Activated T-cell treated with anti-CD3 and anti-CD28 coated beads, Interleukin-2, amount 50 U/mL, for 72 hours (primary cell): ENCODE measurements around the gene WDR82. TPM values are rescaled to one million over a fixed set of nuclear protein-coding genes. Genes with fewer than 3 reads are reported as not detected.

Experiments used
- ATAC-seq, 2 donors: fragments of 150-1000 bp; cut with Tn5 transposase; replicated peaks in 1 of 2; 2 replicates each; pipeline ENCODE4 v1.10.0; 2021; ENCODE audit warnings: moderate library complexity in 2 of 2, mild to moderate bottlenecking in 1 of 2
- DNase-seq, 2 donors: peaks; one replicate each; pipeline ENCODE4 v3.0.0; 2021 to 2022; ENCODE audit warnings: mixed read lengths in 1 of 2
- H3K27ac Mint-ChIP-seq: one replicate; pipeline ENCODE4 v1.8.0; 2022; ENCODE audit warnings: mild to moderate bottlenecking, moderate library complexity, mixed read lengths
- H3K27me3 Mint-ChIP-seq: one replicate; pipeline ENCODE4 v1.8.0; 2022; ENCODE audit warnings: low read depth, mixed read lengths
- H3K36me3 Mint-ChIP-seq, 2 donors: one replicate each; pipeline ENCODE4 v1.8.0; 2022; ENCODE audit warnings: mixed read lengths in 2 of 2, mild to moderate bottlenecking in 1 of 2; ENCODE audit not compliant: insufficient read depth in 2 of 2
- H3K4me1 Mint-ChIP-seq: one replicate; pipeline ENCODE4 v1.8.0; 2022; ENCODE audit warnings: low read depth, mixed read lengths
- H3K4me3 Mint-ChIP-seq, 2 donors: one replicate each; pipeline ENCODE4 v1.8.0; 2022; ENCODE audit warnings: mild to moderate bottlenecking in 2 of 2, mixed read lengths in 2 of 2, moderate library complexity in 2 of 2
- H3K9me3 Mint-ChIP-seq, 2 donors: one replicate each; pipeline ENCODE4 v1.8.0; 2022; ENCODE audit warnings: mixed read lengths in 2 of 2
- total RNA-seq, 2 donors: library from RNA; stranded (reverse); gene quantifications; one replicate each; pipeline ENCODE4 v1.2.3, GENCODE V29; 2022

Gene WDR82
- total RNA-seq, 2 donors from 2014 or later, result 113 to 120 TPM

- H3K36me3 Mint-ChIP-seq, result no peaks in the 10 kb centered on the region
- DNase-seq (no peak), ATAC-seq (peak; percentile 18 to 26)
- H3K9me3 Mint-ChIP-seq, result no peaks in the 10 kb centered on the region
- no peaks in the 10 kb centered on the region for H3K27me3 Mint-ChIP-seq
- no peak overlapping the region for H3K4me3 Mint-ChIP-seq
- peaks cover 6% of the 10 kb centered on the region for H3K4me1 Mint-ChIP-seq
- no peak overlapping the region for H3K27ac Mint-ChIP-seq
Observed at GRCh38 chr3:52299879-52300611, 21.6 kb upstream of the WDR82 start.

- ATAC-seq, result no peak
- Mint-ChIP-seq H3K27ac (no peak overlapping the region), H3K4me3 (no peak overlapping the region), H3K9me3 (no peaks in the 10 kb centered on the region), H3K27me3 (no peaks in the 10 kb centered on the region), H3K4me1 (peaks cover 6% of the 10 kb centered on the region), H3K36me3 (no peaks in the 10 kb centered on the region)
- no peak for DNase-seq
Observed at GRCh38 chr3:52299247-52299878, 20.9 kb upstream of the WDR82 start.

GRCh38 chr3:52298149-52299098, 20.0 kb upstream of the WDR82 start:
- DNase-seq, result no peak
- H3K4me1 Mint-ChIP-seq, result peaks cover 6% of the 10 kb centered on the region
- ATAC-seq, result no peak
- no peak overlapping the region for H3K4me3 Mint-ChIP-seq
- H3K27me3 Mint-ChIP-seq, result no peaks in the 10 kb centered on the region
- H3K9me3 Mint-ChIP-seq, result no peaks in the 10 kb centered on the region
- no peak overlapping the region for H3K27ac Mint-ChIP-seq
- no peaks in the 10 kb centered on the region for H3K36me3 Mint-ChIP-seq

- Mint-ChIP-seq H3K27me3 (no peaks in the 10 kb centered on the region), H3K36me3 (no peaks in the 10 kb centered on the region), H3K27ac (no peak overlapping the region), H3K4me1 (peaks cover 6% of the 10 kb centered on the region), H3K4me3 (no peak overlapping the region), H3K9me3 (no peaks in the 10 kb centered on the region)
- DNase-seq (no peak), ATAC-seq (no peak)
Observed at GRCh38 chr3:52297242-52298148, 19.0 kb upstream of the WDR82 start.

- Mint-ChIP-seq H3K4me3 (no peak overlapping the region), H3K36me3 (no peaks in the 10 kb centered on the region), H3K9me3 (no peaks in the 10 kb centered on the region), H3K4me1 (peaks cover 12% of the 10 kb centered on the region), H3K27ac (no peak overlapping the region), H3K27me3 (no peaks in the 10 kb centered on the region)
- DNase-seq (no peak), ATAC-seq (no peak)
Observed at GRCh38 chr3:52295671-52296208, 17.3 kb upstream of the WDR82 start.

- H3K27me3 Mint-ChIP-seq, result no peaks in the 10 kb centered on the region
- no peak overlapping the region for H3K27ac Mint-ChIP-seq
- ATAC-seq (no peak), DNase-seq (no peak)
- H3K4me1 Mint-ChIP-seq, result peaks cover 11% of the 10 kb centered on the region
- no peaks in the 10 kb centered on the region for H3K9me3 Mint-ChIP-seq
- H3K36me3 Mint-ChIP-seq, result no peaks in the 10 kb centered on the region
- H3K4me3 Mint-ChIP-seq, result no peak overlapping the region
Observed at GRCh38 chr3:52294320-52295150, 16.1 kb upstream of the WDR82 start.

GRCh38 chr3:52293491-52294319, 15.3 kb upstream of the WDR82 start:
- peaks cover 15% of the 10 kb centered on the region for H3K4me1 Mint-ChIP-seq
- H3K9me3 Mint-ChIP-seq, result no peaks in the 10 kb centered on the region
- ATAC-seq (no peak), DNase-seq (no peak)
- no peaks in the 10 kb centered on the region for H3K27me3 Mint-ChIP-seq
- H3K27ac Mint-ChIP-seq, result no peak overlapping the region
- H3K4me3 Mint-ChIP-seq, result no peak overlapping the region
- H3K36me3 Mint-ChIP-seq, result no peaks in the 10 kb centered on the region

GRCh38 chr3:52292247-52293065, 14.0 kb upstream of the WDR82 start:
- no peaks in the 10 kb centered on the region for H3K9me3 Mint-ChIP-seq
- ATAC-seq (no peak), DNase-seq (no peak)
- no peaks in the 10 kb centered on the region for H3K27me3 Mint-ChIP-seq
- H3K4me3 Mint-ChIP-seq, result no peak overlapping the region
- peaks cover 0 to 2% of the 10 kb centered on the region in 2 donors for H3K36me3 Mint-ChIP-seq
- peaks cover 18% of the 10 kb centered on the region for H3K4me1 Mint-ChIP-seq
- H3K27ac Mint-ChIP-seq, result no peak overlapping the region

- ATAC-seq (no peak), DNase-seq (peak; percentile 52 to 59)
- Mint-ChIP-seq H3K36me3 (peaks cover 4 to 5% of the 10 kb centered on the region in 2 donors), H3K4me1 (peaks cover 23% of the 10 kb centered on the region), H3K9me3 (no peaks in the 10 kb centered on the region), H3K4me3 (no peak overlapping the region), H3K27me3 (no peaks in the 10 kb centered on the region), H3K27ac (no peak overlapping the region)
Observed at GRCh38 chr3:52291508-52292181, 13.2 kb upstream of the WDR82 start.
